Trophoblast cell (in vitro differentiated cells and primary cell): ENCODE measurements around the gene CFAP221.

Experiments
- DNase-seq, 2 donors: peaks; one replicate each; pipeline ENCODE4 v3.0.0-alpha.2; 2016
- H2AFZ ChIP-seq: 2 replicates; pipeline ENCODE4 v1.6.1; 2013; ENCODE audit warnings: low read length, moderate library complexity, mild to moderate bottlenecking; ENCODE audit not compliant: insufficient read depth, poor library complexity
- H2AK5ac ChIP-seq: 2 replicates; pipeline ENCODE4 v1.6.1; 2013; ENCODE audit warnings: mild to moderate bottlenecking, low read length
- H2BK120ac ChIP-seq: 2 replicates; pipeline ENCODE4 v1.6.1; 2013; ENCODE audit warnings: low read length, mild to moderate bottlenecking, moderate library complexity; ENCODE audit not compliant: insufficient read depth, poor library complexity
- H2BK12ac ChIP-seq: 2 replicates; pipeline ENCODE4 v1.6.1; 2013; ENCODE audit warnings: mild to moderate bottlenecking, low read length, moderate library complexity
- H2BK5ac ChIP-seq: 2 replicates; pipeline ENCODE4 v1.6.1; 2013; ENCODE audit warnings: low read length, low read depth, moderate library complexity, mild to moderate bottlenecking; ENCODE audit not compliant: poor library complexity
- H3K14ac ChIP-seq: 2 replicates; pipeline ENCODE4 v1.6.1; 2013; ENCODE audit warnings: mild to moderate bottlenecking, low read length
- H3K18ac ChIP-seq: 2 replicates; pipeline ENCODE4 v1.6.1; 2013; ENCODE audit warnings: mild to moderate bottlenecking, low read length
- H3K23ac ChIP-seq: 2 replicates; pipeline ENCODE4 v1.6.1; 2013; ENCODE audit warnings: low read length
- H3K27ac ChIP-seq: 2 replicates; pipeline ENCODE4 v1.5.1; 2013; ENCODE audit warnings: low read depth, mild to moderate bottlenecking, inconsistent platforms, low read length, moderate library complexity
- H3K27me3 ChIP-seq: 2 replicates; pipeline ENCODE4 v1.6.1; 2013; ENCODE audit warnings: inconsistent platforms, mild to moderate bottlenecking, low read length, moderate library complexity; ENCODE audit not compliant: insufficient read depth
- H3K36me3 ChIP-seq, 2 experiments: 1 replicate in 1 of 2; 2 replicates in 1 of 2; pipeline ENCODE4 v1.6.1; 2013; ENCODE audit warnings: low read length in 2 of 2, mild to moderate bottlenecking in 2 of 2, moderate library complexity in 1 of 2; ENCODE audit not compliant: insufficient read depth in 2 of 2, control insufficient read depth in 1 of 2
- H3K4ac ChIP-seq: 2 replicates; pipeline ENCODE4 v1.6.1; 2013; ENCODE audit warnings: low read depth, mild to moderate bottlenecking, low read length, moderate library complexity
- H3K4me1 ChIP-seq, 2 experiments: 1 replicate in 1 of 2; 2 replicates in 1 of 2; pipeline ENCODE4 v1.6.1; 2013; ENCODE audit warnings: low read length in 2 of 2, mild to moderate bottlenecking in 2 of 2, moderate library complexity in 1 of 2; ENCODE audit not compliant: insufficient read depth in 2 of 2, control insufficient read depth in 1 of 2
- H3K4me2 ChIP-seq: 2 replicates; pipeline ENCODE4 v1.6.1; 2013; ENCODE audit warnings: inconsistent platforms, mild to moderate bottlenecking, low read length, moderate library complexity
- H3K4me3 ChIP-seq: 2 replicates; pipeline ENCODE4 v1.5.1; 2013; ENCODE audit warnings: mild to moderate bottlenecking, low read depth, low read length, inconsistent platforms
- H3K79me1 ChIP-seq: one replicate; pipeline ENCODE4 v1.6.1; 2013; ENCODE audit warnings: low read length
- H3K79me2 ChIP-seq: 2 replicates; pipeline ENCODE4 v1.6.1; 2013; ENCODE audit warnings: low read length, mild to moderate bottlenecking; ENCODE audit not compliant: control insufficient read depth, insufficient read depth, poor library complexity
- H3K9ac ChIP-seq: 2 replicates; pipeline ENCODE4 v1.6.1; 2013; ENCODE audit warnings: mild to moderate bottlenecking, low read length
- H3K9me3 ChIP-seq: 2 replicates; pipeline ENCODE4 v1.6.1; 2013; ENCODE audit warnings: low read depth, mild to moderate bottlenecking, control low read depth, inconsistent platforms, low read length; ENCODE audit not compliant: insufficient read depth
- H4K12ac ChIP-seq: 2 replicates; pipeline ENCODE4 v1.6.1; 2013; ENCODE audit warnings: low read depth, mild to moderate bottlenecking, low read length, moderate library complexity
- H4K8ac ChIP-seq: 2 replicates; pipeline ENCODE4 v1.6.1; 2013; ENCODE audit warnings: low read depth, mild to moderate bottlenecking, low read length, moderate library complexity
- H4K91ac ChIP-seq: one replicate; pipeline ENCODE4 v1.6.1; 2013; ENCODE audit warnings: low read depth, mild to moderate bottlenecking, low read length, moderate library complexity
- WGBS: extraction: QIAGEN DNeasy Blood & Tissue Kit; methylation state at CpG from one replicate; pipeline ENCODE4 v1.1.7; 2013; ENCODE audit warnings: missing lambda C conversion rate; ENCODE audit not compliant: insufficient read length, insufficient coverage; ENCODE audit errors: extremely low coverage; 5-methylcytosine and 5-hydroxymethylcytosine counted together

Gene CFAP221

GRCh38 chr2:119646149-119646548, 101.9 kb downstream of the CFAP221 start:
- Histone ChIP-seq H3K9me3 (no peaks in the 10 kb centered on the region), H2BK120ac (no peak overlapping the region), H2BK12ac (no peak overlapping the region), H3K79me1 (no peaks in the 10 kb centered on the region), H3K36me3 (no peaks in the 10 kb centered on the region), H3K4me3 (no peak overlapping the region), H3K14ac (no peak overlapping the region), H3K4me2 (no peak overlapping the region), H3K27me3 (no peaks in the 10 kb centered on the region), H3K23ac (no peak overlapping the region), H3K18ac (no peak overlapping the region), H3K9ac (no peak overlapping the region), H2AK5ac (no peak overlapping the region), H3K27ac (no peak overlapping the region), H4K12ac (no peak overlapping the region), H3K4me1 (no peaks in the 10 kb centered on the region), H3K79me2 (no peaks in the 10 kb centered on the region), H3K4ac (no peak overlapping the region), H2AFZ (no peak overlapping the region), H2BK5ac (no peak overlapping the region), H4K91ac (no peak overlapping the region), H4K8ac (no peak overlapping the region)
- DNase-seq = no peak
- WGBS = no CpG with 5 or more reads among the region's 3 CpGs

DNA sequence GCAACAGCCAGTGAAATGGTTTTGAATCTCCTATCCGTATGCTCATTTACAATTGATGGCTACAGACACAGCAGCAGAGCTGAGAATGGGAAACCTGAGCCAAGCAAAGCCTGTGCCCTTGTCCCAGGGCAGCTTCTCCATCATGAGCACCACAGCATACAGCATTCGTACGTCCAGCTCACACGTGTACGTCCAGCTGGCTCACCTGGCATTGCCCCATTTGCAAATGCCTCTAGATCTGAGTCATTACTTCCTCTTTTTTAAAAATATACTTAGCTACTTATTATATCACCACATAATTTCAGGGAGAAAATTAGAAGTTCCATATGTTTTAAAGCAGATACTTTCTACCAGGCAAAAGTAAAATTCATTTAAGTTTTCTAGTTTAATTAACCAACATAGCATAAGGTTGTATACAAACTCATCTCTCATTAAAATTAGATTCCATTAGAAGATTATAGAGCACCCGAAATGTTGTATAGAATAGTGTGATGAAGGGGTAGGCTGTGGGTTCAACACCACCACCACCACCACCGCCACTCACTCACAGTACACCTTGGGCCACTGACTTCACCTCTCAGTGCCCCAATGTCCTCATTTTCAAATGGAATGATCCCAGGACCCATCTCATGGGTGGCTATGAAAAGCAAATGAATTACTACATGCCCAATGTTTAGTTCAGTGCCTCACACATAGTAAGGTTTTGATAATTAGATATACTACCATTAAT, 103.4 kb downstream of the CFAP221 start:
- Histone ChIP-seq H2BK5ac (no peak overlapping the region), H4K91ac (no peak overlapping the region), H4K8ac (no peak overlapping the region), H3K4ac (no peak overlapping the region), H4K12ac (no peak overlapping the region), H3K79me2 (no peaks in the 10 kb centered on the region), H3K4me1 (no peaks in the 10 kb centered on the region), H2AK5ac (no peak overlapping the region), H3K18ac (no peak overlapping the region), H3K27ac (no peak overlapping the region), H3K27me3 (no peaks in the 10 kb centered on the region), H2AFZ (no peak overlapping the region), H2BK120ac (no peak overlapping the region), H3K14ac (no peak overlapping the region), H3K9me3 (no peaks in the 10 kb centered on the region), H3K23ac (no peak overlapping the region), H3K36me3 (no peaks in the 10 kb centered on the region), H3K9ac (no peak overlapping the region), H3K79me1 (no peaks in the 10 kb centered on the region), H3K4me3 (no peak overlapping the region), H2BK12ac (no peak overlapping the region), H3K4me2 (no peak overlapping the region)
- no peak for DNase-seq
- no CpG with 5 or more reads among the region's 7 CpGs for WGBS

GRCh38 chr2:119649364-119649917, 105.2 kb downstream of the CFAP221 start:
- Histone ChIP-seq H3K79me2 (no peaks in the 10 kb centered on the region), H3K36me3 (no peaks in the 10 kb centered on the region), H3K4me3 (no peak overlapping the region), H3K4ac (no peak overlapping the region), H4K8ac (no peak overlapping the region), H3K18ac (no peak overlapping the region), H3K4me2 (no peak overlapping the region), H2AK5ac (no peak overlapping the region), H4K12ac (no peak overlapping the region), H3K27me3 (no peaks in the 10 kb centered on the region), H3K23ac (no peak overlapping the region), H3K79me1 (no peaks in the 10 kb centered on the region), H2BK5ac (no peak overlapping the region), H2AFZ (no peak overlapping the region), H2BK12ac (no peak overlapping the region), H3K4me1 (no peaks in the 10 kb centered on the region), H4K91ac (no peak overlapping the region), H3K9me3 (no peaks in the 10 kb centered on the region), H3K9ac (no peak overlapping the region), H3K14ac (no peak overlapping the region), H2BK120ac (no peak overlapping the region), H3K27ac (no peak overlapping the region)
- no CpG with 5 or more reads among the region's 5 CpGs for whole genome bisulfite sequencing
- DNase-seq = no peak

DNA sequence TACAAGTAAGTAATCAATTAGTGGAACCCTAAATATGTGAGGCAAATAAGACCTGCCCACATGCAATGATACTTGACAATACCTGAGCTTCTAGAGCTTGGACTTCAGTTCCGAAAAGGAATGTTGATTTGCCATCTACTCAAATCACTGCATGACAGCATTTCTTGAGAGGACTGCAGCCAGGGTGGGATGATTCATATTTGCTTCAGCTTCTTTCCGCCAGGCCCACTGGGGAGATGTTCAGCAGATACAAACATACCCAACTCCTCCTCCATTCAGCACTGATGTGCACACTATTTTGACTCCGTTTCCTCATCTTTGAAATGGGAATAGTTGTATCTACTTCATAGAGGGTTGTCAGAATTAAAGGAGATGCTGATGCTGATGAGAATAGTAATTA, 106.0 kb downstream of the CFAP221 start:
- WGBS = no CpG with 5 or more reads among the region's 3 CpGs
- no peak overlapping the region for H3K23ac ChIP-seq

More for the DNA sequence above, 106.0 kb downstream of the CFAP221 start:
- Histone ChIP-seq H4K91ac (no peak overlapping the region), H3K14ac (no peak overlapping the region), H3K79me1 (no peaks in the 10 kb centered on the region), H3K36me3 (no peaks in the 10 kb centered on the region), H3K27me3 (no peaks in the 10 kb centered on the region), H4K12ac (no peak overlapping the region), H3K4me3 (no peak overlapping the region), H3K79me2 (no peaks in the 10 kb centered on the region), H3K9me3 (no peaks in the 10 kb centered on the region), H2BK5ac (no peak overlapping the region), H2BK12ac (no peak overlapping the region), H3K27ac (no peak overlapping the region), H2AFZ (no peak overlapping the region), H4K8ac (no peak overlapping the region), H3K18ac (no peak overlapping the region), H3K9ac (no peak overlapping the region), H3K4me2 (no peak overlapping the region), H3K4ac (no peak overlapping the region), H2AK5ac (no peak overlapping the region), H3K4me1 (no peaks in the 10 kb centered on the region), H2BK120ac (no peak overlapping the region)
- DNase-seq = peak; percentile 14 to 43
